KBM-7 (cell line): ENCODE data around the gene APLF.
"Not testable (repeated sequence)": the region's sequence is repeated elsewhere in the genome, so short reads cannot be mapped to it uniquely, and the experiment has no call there.

Source experiments
- DNase-seq: peaks from one replicate; pipeline ENCODE4 v3.0.0-alpha.2; 2015
- in situ Hi-C: fragments of 300-500 bp; cut with MboI; formaldehyde crosslinking; loops from 2 replicates; pipeline ENCODE4 v1.14.3; 2020; ENCODE audit warnings: low sequenced_read_pairs, low pct_unique_long_range_greater_than_20kb, mixed read lengths

The APLF gene

GRCh38 chr2:68559692-68560091 is 92.3 kb downstream of the APLF start:
- no peak for DNase-seq
- in situ Hi-C loops = no loop called here

DNA sequence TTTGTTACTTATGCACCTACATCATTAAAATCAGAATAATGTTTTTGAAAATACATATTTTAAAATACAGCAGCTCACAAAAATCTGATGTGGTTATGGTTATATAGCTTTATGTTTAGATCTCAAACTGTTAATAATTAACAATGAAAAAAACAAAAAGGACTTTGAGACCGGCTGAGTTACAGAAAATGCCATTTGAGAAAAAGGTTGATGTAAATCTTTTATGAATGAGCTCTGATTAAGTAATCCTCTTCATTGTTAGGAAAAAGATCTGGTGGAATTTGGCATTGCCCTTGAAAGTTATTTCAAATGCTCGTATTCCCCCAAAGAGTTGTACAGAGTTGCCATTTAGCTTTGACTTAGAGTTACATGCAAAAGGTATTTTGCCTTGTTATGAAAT is 93.2 kb downstream of the APLF start:
- in situ Hi-C loops = no loop called here
- DNase-seq = no peak

DNA sequence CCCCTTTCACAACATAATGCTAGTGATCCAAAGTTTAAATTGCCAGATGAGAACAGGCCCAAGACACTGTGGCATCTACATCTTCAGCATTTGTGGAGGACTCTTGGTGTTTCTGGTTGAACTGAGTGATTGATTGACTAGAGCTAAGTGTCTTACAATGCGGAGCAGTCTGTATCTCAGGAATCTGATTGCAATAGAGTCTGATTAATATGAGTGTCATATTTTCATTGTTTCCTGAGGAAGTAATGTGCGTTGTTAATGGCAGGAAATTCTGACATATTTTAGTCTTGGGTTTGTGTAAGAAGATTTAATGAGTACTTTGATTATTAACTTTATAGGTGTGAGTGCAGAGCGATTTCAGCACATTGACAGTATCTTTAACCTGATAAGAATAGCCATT is 94.0 kb downstream of the APLF start:
- DNase-seq = no peak
- in situ Hi-C loops = no loop called here

DNA sequence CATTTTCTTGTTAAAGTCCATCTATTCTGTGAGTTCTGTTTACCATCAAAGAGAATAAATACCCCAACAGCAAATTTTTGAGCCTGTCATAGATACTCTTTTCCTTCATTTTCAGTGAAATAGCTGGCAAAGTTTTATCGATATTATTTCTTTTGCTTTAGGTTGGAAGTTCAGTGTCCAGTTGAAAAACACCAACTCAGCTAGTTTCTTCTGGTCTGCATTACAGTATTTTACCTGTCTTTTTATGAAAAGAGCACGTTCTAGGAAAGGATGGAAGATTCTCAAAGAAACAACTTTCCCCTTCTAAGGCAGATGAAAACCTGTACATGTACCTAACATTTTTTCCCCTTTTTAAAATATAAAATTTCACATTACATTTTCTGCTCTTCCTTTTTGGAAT is 95.5 kb downstream of the APLF start:
- DNase-seq = no peak
- in situ Hi-C loops = no loop called here

DNA sequence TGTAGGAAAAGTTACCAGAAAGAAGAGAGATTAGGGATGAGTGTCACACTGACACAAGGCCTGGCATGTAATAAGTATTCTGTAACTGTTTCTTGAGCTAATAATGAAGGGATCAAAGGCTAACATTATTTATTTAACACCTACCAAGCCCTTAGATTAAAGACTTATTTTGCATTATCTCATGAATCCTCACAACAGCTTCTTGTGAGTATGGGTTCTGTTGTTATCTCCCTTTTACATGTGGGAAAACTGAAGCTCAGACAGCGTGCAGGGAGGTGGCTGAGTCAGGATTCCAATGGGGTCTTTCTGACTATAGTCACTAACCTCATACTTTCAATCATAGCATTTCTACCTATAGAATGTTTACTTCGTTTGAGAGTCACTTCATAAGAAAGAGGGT is 97.0 kb downstream of the APLF start:
- no peak for DNase-seq
- in situ Hi-C loops = no loop called here

DNA sequence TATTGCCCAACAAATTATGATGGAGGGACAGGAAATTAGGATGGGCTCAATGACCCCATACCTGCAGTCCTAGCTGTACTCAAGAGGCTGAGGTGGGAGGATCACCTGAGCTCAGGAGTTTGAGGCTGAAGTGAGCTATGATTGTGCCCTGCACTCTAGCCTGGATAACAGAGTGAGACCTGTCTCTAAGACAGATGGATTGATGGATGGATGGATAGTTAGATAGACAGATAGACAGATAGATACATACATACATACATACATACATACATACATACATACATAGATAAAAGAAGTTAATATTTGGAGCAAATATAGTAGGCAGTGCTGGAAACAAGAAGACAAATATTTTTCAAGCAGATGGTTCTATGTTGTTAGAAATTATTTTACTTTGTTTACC is 97.9 kb downstream of the APLF start:
- no peak for DNase-seq
- in situ Hi-C loops = no loop called here

GRCh38 chr2:68565858-68566257 is 98.5 kb downstream of the APLF start:
- DNase-seq = no peak
- in situ Hi-C loops = no loop called here

GRCh38 chr2:68566362-68566761 is 99.0 kb downstream of the APLF start:
- in situ Hi-C loops = no loop called here

DNA sequence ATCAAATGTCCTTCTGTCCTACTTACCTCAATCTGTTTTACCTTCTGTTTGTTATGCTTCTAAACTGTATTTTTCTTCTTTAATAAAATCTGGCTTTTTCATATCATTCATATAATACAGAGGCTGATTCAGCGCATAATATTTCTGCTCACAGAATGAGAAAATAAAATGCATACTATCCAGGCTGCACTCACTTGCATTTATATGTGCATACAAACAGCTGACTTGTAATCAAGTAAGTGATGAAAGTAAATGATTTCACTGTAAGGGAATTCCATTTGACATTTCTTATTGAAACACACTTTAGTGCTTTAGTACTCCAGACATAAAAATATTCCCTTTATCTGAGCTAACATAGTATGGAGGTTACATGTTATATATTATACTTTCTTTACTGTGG is 100.7 kb downstream of the APLF start:
- DNase-seq = no peak
- in situ Hi-C loops = no loop called here

More at GRCh38 chr2:68566362-68566761, 99.0 kb downstream of the APLF start:
- no peak for DNase-seq

GRCh38 chr2:68569604-68570003 is 102.2 kb downstream of the APLF start:
- in situ Hi-C loops = no loop called here
- DNase-seq = no peak

- in situ Hi-C loops, DNase-seq: not testable (repeated sequence)
Measured at GRCh38 chr2:68570434-68570833, 103.0 kb downstream of the APLF start.

DNA sequence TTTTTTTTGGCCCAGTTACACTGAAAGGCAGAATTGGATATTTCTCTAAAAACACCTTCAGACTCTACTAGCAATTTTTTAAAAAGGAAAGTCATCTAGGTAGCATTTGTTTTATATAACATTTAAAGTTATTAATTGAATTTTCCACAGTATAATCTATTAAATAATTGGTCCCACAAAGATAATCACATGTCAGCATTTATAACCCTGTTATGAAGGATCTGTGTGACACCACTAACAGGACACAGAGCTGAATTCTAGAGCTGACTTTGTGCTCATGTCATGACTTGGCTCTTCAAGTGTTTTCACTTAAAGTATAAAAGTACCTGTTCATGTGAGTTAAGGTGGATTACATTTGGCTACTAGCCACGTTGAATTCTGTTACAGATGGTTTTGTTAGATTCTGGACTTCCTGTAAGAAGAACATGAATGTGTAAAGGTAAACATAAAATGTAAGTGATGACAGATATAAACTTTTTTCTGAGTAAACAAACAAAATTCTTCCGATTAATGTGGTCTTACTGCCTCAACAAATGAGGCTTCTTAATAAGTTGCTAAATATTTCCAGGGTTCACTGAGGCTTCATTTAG is 106.9 kb downstream of the APLF start:
- in situ Hi-C loops = no loop called here
- DNase-seq = no peak

DNA sequence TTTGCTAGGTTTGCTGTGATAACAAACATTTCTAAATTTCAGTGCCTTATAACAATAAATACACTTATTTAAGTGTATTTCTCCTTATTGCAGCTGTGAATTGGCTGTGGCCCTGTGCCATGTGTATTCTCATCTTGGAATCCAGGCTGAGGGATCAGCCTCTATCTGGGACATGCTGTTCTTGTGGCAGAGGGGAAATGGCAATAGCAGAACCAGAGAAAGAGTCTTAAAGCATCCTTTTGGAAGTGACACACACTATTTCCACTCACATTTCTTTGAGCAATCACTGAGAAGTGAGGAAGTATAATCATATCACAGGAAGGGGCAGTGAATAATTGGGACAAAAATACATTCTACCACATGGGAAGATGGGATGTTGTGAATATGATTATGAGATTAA is 109.8 kb downstream of the APLF start:
- in situ Hi-C loops = no loop called here
- DNase-seq = no peak

GRCh38 chr2:68579689-68580088 is 112.3 kb downstream of the APLF start:
- in situ Hi-C loops = no loop called here

DNA sequence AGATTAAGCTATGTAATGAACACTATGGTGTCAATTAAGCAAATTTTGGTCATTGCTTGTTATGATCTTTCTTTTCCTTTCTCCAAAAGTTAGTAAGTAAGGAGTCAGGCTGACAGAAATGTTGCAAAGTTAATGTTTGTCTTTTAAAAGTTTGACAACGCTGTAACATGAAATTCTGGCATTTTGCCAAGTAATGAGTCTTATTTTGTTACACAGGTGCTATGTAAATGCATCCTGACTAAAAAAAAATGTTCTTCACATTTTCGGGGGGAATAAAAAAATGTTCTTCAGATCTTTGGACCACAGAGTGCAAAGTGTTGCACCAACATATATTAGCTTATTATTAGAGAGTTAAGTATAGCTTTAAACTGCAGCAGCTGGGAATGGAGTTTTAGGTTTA is 121.2 kb downstream of the APLF start:
- no peak for DNase-seq
- in situ Hi-C loops = no loop called here

More at GRCh38 chr2:68579689-68580088, 112.3 kb downstream of the APLF start:
- DNase-seq = no peak

GRCh38 chr2:68589963-68590362 is 122.6 kb downstream of the APLF start:
- no peak for DNase-seq
- in situ Hi-C loops = no loop called here

DNA sequence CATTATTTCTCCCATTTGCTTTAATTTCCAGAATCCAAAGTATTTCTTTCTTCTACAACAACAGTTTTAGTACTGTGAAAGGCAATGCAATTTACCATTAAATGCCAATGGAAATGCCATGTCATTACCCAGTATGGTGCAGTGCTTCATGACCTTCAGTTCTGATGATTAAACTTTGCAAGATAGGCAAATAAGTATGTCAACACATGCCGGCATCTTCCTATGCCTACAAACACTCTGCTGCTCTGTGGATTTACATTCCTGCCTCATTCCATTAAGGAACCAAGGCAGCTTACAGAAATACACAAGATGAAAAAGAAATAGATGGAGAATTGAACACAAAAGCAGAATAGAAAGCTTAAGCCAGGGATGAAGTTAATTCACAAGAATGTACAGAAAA is 123.3 kb downstream of the APLF start:
- DNase-seq = no peak
- in situ Hi-C loops = no loop called here

DNA sequence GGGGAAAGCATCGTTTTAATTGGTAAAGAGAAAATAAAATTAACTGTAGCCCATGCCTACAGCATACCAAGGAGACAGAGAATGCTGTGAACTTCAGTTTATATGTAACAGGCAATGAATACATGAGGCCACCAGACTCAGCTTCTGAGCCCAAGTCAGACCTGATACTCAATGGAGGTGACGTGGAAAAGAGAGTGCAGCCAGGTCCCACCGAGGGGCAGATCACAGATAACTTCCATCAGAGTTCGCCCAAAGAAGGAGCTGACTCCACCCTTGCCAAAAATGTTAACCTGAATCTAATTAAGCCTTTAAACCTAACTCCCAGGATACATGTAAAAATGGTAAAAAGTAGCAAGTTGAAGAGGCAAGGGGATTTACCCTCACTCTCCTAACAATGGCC is 123.8 kb downstream of the APLF start:
- in situ Hi-C loops = no loop called here
- no peak for DNase-seq

DNA sequence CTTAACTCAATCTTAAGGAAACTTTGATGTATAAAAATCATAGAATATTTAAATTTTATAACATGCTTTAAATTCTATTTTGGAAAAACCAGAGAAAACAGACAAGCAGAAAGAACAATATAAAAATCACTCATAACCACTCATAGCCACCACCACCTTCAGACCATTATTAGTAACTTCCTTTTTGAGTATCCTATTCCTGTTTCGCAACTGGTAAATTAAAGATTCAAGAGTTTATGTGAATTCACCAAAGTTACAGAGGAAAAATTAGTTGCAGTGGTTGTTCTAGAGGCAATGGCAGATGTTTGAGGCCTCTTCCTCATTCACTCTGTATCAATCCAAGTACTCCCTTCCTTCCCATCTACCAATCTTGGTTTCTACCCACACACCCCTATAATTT is 126.7 kb downstream of the APLF start:
- DNase-seq = peak; percentile 39

GRCh38 chr2:68594674-68595492 is 127.5 kb downstream of the APLF start:
- peak; percentile 78 for DNase-seq
- in situ Hi-C loops = no loop called here

More for the DNA sequence above, 126.7 kb downstream of the APLF start:
- in situ Hi-C loops = no loop called here

- in situ Hi-C loops, DNase-seq: not testable (repeated sequence)
Measured at GRCh38 chr2:68595493-68595785, 128.1 kb downstream of the APLF start.
